ENCODE measurements around the gene PPA1.
"Not testable (repeated sequence)": the region's sequence is repeated elsewhere in the genome, so short reads cannot be mapped to it uniquely, and the experiment has no call there.

The PPA1 gene

DNA sequence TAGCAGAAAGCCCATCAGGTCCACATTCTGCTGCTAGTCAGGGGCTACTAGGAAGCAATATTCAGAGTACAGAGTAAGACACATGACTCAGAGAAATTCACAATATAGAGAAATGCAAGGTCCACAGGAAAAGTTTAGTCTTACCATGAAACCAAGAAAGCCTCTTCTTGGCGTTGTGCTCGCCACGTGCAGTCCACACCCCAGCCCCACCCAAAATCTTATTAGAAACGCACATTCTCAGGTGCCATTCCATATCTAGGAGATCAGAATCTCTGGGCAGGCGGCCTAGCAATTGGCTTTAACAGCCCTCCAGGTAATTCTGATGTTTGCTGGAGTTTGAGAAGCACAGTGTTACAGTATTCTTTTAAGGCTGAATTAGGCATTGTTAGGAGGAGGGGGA, 47.1 kb downstream of the PPA1 start:
- TF ChIP-seq, protein P1, sequence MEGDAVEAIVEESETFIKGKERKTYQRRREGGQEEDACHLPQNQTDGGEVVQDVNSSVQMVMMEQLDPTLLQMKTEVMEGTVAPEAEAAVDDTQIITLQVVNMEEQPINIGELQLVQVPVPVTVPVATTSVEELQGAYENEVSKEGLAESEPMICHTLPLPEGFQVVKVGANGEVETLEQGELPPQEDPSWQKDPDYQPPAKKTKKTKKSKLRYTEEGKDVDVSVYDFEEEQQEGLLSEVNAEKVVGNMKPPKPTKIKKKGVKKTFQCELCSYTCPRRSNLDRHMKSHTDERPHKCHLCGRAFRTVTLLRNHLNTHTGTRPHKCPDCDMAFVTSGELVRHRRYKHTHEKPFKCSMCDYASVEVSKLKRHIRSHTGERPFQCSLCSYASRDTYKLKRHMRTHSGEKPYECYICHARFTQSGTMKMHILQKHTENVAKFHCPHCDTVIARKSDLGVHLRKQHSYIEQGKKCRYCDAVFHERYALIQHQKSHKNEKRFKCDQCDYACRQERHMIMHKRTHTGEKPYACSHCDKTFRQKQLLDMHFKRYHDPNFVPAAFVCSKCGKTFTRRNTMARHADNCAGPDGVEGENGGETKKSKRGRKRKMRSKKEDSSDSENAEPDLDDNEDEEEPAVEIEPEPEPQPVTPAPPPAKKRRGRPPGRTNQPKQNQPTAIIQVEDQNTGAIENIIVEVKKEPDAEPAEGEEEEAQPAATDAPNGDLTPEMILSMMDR (IDR thresholded peaks at IDR 0.05; ENCODE audit: control insufficient read depth, insufficient read depth, low read depth, low read length, missing control alignments) = no peak
- H3K4me3 ChIP-seq (ENCODE audit: control insufficient read depth, low read depth, low read length) = no peak overlapping the region

DNA sequence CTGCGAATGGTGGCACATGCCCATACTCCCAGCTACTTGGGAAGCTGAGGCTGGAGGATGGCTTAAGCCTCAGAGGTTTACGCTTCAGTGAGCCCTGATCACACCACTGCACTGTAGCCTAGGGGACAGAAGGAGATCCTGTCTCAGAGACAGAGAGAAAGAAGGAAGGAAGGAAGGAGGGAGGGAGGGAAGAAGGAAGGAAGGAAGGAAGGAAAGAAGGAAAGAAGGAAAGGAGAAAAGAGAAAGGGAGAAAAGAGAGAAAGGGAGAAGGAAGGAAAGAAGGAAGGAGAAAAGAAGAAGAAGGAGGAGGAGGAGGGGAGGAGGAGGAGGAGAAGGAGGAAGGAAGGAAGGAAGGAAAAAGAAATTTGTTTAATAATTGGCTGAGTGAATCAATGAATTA, 49.9 kb downstream of the PPA1 start:
- TF ChIP-seq, protein P1 (IDR thresholded peaks at IDR 0.05; ENCODE audit: control insufficient read depth, insufficient read depth, low read depth, low read length, missing control alignments) = no peak
- no peak for DNase-seq (ENCODE audit: low read depth)
- H3K4me3 ChIP-seq (ENCODE audit: control insufficient read depth, low read depth, low read length) = no peak overlapping the region

More for the DNA sequence above, 47.1 kb downstream of the PPA1 start:
- no peak for DNase-seq (ENCODE audit: low read depth)

- not testable (repeated sequence) for DNase-seq (ENCODE audit: low read depth)
Measured at GRCh38 chr10:70179209-70179608, 54.0 kb downstream of the PPA1 start.

DNA sequence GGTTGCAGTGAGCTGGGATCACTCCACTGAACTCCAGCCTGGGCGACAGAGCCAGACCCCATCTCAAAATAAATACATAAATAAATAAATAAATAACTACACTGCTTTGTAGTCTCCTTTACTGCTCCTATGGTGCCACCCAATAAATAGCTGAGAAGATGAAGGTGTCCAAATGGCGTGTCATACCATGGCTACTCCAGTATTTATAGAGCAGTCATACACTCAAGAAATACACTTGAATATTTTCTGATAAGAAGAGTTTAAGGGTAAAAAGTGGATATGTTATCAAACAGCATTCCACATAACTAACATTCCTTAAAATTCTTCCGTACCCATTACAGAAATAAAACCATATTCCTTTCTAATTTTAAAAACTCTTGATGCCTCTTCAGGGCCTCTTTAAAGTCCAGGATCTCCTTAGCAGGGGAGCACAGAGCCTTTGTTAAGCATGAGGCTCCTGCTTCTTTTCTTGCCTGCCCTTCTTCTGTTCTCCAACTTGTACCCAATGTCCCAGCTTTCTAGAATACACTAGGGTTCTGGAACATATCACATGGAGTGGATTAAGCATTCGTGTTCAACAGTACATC, 55.0 kb downstream of the PPA1 start:
- H3K4me3 ChIP-seq (ENCODE audit: control insufficient read depth, low read depth, low read length) = no peak overlapping the region
- TF ChIP-seq, protein P1 (IDR thresholded peaks at IDR 0.05; ENCODE audit: control insufficient read depth, insufficient read depth, low read depth, low read length, missing control alignments) = no peak
- no peak for DNase-seq (ENCODE audit: low read depth)

More at GRCh38 chr10:70179209-70179608, 54.0 kb downstream of the PPA1 start:
- H3K4me3 ChIP-seq (ENCODE audit: control insufficient read depth, low read depth, low read length) = not testable (repeated sequence)

DNA sequence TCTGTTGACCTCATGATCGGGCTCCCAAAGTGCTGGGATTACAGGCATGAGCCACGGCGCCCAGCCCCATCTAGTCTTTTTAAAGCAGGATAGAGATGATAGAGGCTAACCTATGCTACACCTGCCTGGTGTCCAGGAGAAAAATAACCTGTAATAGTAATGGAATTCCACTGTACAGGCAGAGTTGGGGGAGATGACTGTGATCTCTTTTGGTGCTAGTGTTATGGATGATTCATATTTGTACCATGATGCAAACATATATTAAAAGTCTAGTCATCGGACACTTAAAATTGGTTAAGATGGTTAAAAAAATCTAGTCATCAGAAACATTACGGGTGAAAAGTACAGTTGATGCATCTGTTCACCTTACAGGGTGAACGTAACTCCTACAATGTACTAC, 56.8 kb downstream of the PPA1 start:
- TF ChIP-seq, protein P1 (IDR thresholded peaks at IDR 0.05; ENCODE audit: control insufficient read depth, insufficient read depth, low read depth, low read length, missing control alignments) = no peak
- no peak overlapping the region for H3K4me3 ChIP-seq (ENCODE audit: control insufficient read depth, low read depth, low read length)
- DNase-seq (ENCODE audit: low read depth) = no peak

DNA sequence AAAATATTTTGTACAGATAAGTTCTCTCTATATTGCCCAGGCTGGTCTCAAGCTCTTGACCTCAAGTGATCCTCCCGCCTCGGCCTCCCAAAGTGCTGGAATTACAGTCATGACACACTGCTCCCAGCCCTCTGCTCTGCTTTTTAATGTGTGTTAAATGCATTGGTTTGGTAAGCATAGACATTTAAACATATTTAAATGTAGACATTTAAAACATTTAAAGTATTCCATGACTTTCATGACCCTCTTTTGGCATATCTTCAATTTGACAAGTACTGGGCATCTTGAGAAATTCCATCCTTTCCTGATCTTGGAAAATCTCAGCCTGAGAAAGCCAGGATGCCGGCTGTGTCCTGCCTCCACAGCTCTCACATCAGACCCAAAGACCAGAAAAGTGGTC, 57.7 kb downstream of the PPA1 start:
- TF ChIP-seq, protein P1 (IDR thresholded peaks at IDR 0.05; ENCODE audit: control insufficient read depth, insufficient read depth, low read depth, low read length, missing control alignments) = no peak
- DNase-seq (ENCODE audit: low read depth) = no peak
- H3K4me3 ChIP-seq (ENCODE audit: control insufficient read depth, low read depth, low read length) = no peak overlapping the region

- no peak overlapping the region for H3K4me3 ChIP-seq (ENCODE audit: control insufficient read depth, low read depth, low read length)
- TF ChIP-seq, protein P1 (IDR thresholded peaks at IDR 0.05; ENCODE audit: control insufficient read depth, insufficient read depth, low read depth, low read length, missing control alignments) = no peak
- DNase-seq (ENCODE audit: low read depth) = no peak
Measured at GRCh38 chr10:70174058-70174741, 59.0 kb downstream of the PPA1 start.
